HepG2 (cell line): ENCODE data around the gene BRD2. TPM values are rescaled to one million over a fixed set of nuclear protein-coding genes. Genes with fewer than 3 reads are reported as not detected.

Source experiments
- AKAP8 ChIP-seq: sonication (generic); formaldehyde crosslinking; IDR thresholded peaks from 2 replicates; pipeline ENCODE4 v1.5.1; 2020; ENCODE audit warnings: mild to moderate bottlenecking, missing genetic modification reagents
- ARID5B ChIP-seq: IDR thresholded peaks from 2 replicates; pipeline ENCODE4 v1.4.0; 2020; ENCODE audit warnings: mild to moderate bottlenecking, missing genetic modification reagents
- ATF2 ChIP-seq: sonication (generic); formaldehyde crosslinking; IDR thresholded peaks from 2 replicates; pipeline ENCODE4 v1.4.0; 2020; ENCODE audit warnings: missing genetic modification reagents
- ATF6 ChIP-seq: sonication (generic); formaldehyde crosslinking; conservative IDR thresholded peaks from 2 replicates; pipeline ENCODE4 v1.4.0; 2020; ENCODE audit warnings: missing genetic modification reagents
- HIVEP1 ChIP-seq: sonication (generic); formaldehyde crosslinking; IDR thresholded peaks from 2 replicates; pipeline ENCODE4 v1.4.0; 2020; ENCODE audit warnings: mild to moderate bottlenecking, missing genetic modification reagents
- POGZ ChIP-seq: sonication (generic); formaldehyde crosslinking; IDR thresholded peaks from 2 replicates; pipeline ENCODE4 v1.4.0; 2020; ENCODE audit warnings: mild to moderate bottlenecking, missing genetic modification reagents
- SUZ12 ChIP-seq: fragments of 150-350 bp; IDR thresholded peaks from 2 replicates; pipeline ENCODE4 v1.6.1; 2014; ENCODE audit warnings: low read depth, low read length
- TOPORS ChIP-seq: sonication (generic); formaldehyde crosslinking; IDR thresholded peaks from 2 replicates; pipeline ENCODE4 v1.8.0; 2023; ENCODE audit warnings: mild to moderate bottlenecking, missing genetic modification reagents
- ZBTB42 ChIP-seq: sonication (generic); formaldehyde crosslinking; IDR thresholded peaks from 2 replicates; pipeline ENCODE4 v1.5.0; 2020; ENCODE audit warnings: mild to moderate bottlenecking, missing genetic modification reagents
- ZMYM4 ChIP-seq: sonication (generic); formaldehyde crosslinking; IDR thresholded peaks from 2 replicates; pipeline ENCODE4 v1.8.1; 2023; ENCODE audit warnings: mild to moderate bottlenecking, missing genetic modification reagents
- ZNF234 ChIP-seq: sonication (generic); formaldehyde crosslinking; conservative IDR thresholded peaks from 2 replicates; pipeline ENCODE4 v1.5.1; 2020; ENCODE audit warnings: mild to moderate bottlenecking, missing genetic modification reagents
- ZNF329 ChIP-seq: sonication (generic); formaldehyde crosslinking; IDR thresholded peaks from 2 replicates; pipeline ENCODE4 v1.9.0; 2021; ENCODE audit warnings: low read depth, mild to moderate bottlenecking, missing genetic modification reagents
- ZNF646 ChIP-seq: sonication (generic); formaldehyde crosslinking; IDR thresholded peaks from 2 replicates; pipeline ENCODE4 v1.9.0; 2021; ENCODE audit warnings: mild to moderate bottlenecking, missing genetic modification reagents
- ZNF740 ChIP-seq: sonication (generic); formaldehyde crosslinking; IDR thresholded peaks from 2 replicates; pipeline ENCODE4 v1.4.0; 2020; ENCODE audit warnings: missing genetic modification reagents
- polyA plus RNA-seq, 8 experiments: library from polyadenylated mRNA; depleted of rRNA in 3 of 8; stranded (reverse) in 7 of 8; unstranded in 1 of 8; fragments of >200 nt; fragmentation: Illumina TruSeq in 4 of 8; extraction: Trizol in 4 of 8; gene quantifications; 2 replicates each; pipeline versions ENCODE4 v1.2.1 to v1.2.3, GENCODE V29; 2011 to 2016; ENCODE audit warnings: low read depth in 4 of 8, missing spikeins in 1 of 8, mixed read lengths in 1 of 8; ENCODE audit not compliant: insufficient read depth in 1 of 8
- total RNA-seq, 5 experiments: library from RNA; depleted of rRNA; stranded (reverse); fragments of >200 nt; fragmentation: Illumina TruSeq; extraction: Trizol; gene quantifications; 2 replicates each; pipeline ENCODE4 v1.2.3, GENCODE V29; 2016; ENCODE audit warnings: low read depth in 1 of 5

Gene BRD2
- total and polyA plus RNA-seq, 2 of the 13 experiments (the other 11 are each of a cell fraction or from before 2014, with no cell fraction given), result 143 to 202 TPM

- peak; percentile 40; the same call in 1 of the 2 replicates for TF ChIP-seq TOPORS (CRISPR knock-in tag)
- TF ChIP-seq ARID5B (CRISPR knock-in tag), result peak; percentile 46
- no peak; the same call in 1 of the 2 replicates for TF ChIP-seq ZBTB42 (CRISPR knock-in tag)
- no peak; the same call in none of the 2 replicates for TF ChIP-seq ZMYM4 (CRISPR knock-in tag)
- TF ChIP-seq HIVEP1 (CRISPR knock-in tag), result peak; percentile 52
- peak; percentile 54; the same call in 1 of the 2 replicates for TF ChIP-seq ZNF234 (CRISPR knock-in tag)
- TF ChIP-seq SUZ12, result peak; percentile 21; the same call in 1 of the 2 replicates
- peak; percentile 73; the same call in 1 of the 2 replicates for TF ChIP-seq ATF6
- TF ChIP-seq ZNF646, result no peak
- TF ChIP-seq ZNF740 (CRISPR knock-in tag), result peak; percentile 75
- peak; percentile 88 for TF ChIP-seq AKAP8 (CRISPR knock-in tag)
- TF ChIP-seq POGZ (CRISPR knock-in tag), result peak; percentile 17; the same call in 1 of the 2 replicates
- TF ChIP-seq ATF2 (CRISPR knock-in tag), result peak; percentile 97
- 0 out of 2 replicates have a peak, but pooled peaks have one; percentile 22 for TF ChIP-seq ZNF329 (CRISPR knock-in tag)
Observed at GRCh38 chr6:32971581-32972352, 3.4 kb downstream of the BRD2 start (continued).
